GM18907 (cell line): ENCODE data around the gene NUAK2.
"Not testable (repeated sequence)": the region's sequence is repeated elsewhere in the genome, so short reads cannot be mapped to it uniquely, and the experiment has no call there.

Experiments used
- ATAC-seq: cut with Tn5 transposase; IDR thresholded peaks from one replicate; pipeline ENCODE4 v1.9.1; 2021; ENCODE audit warnings: mild to moderate bottlenecking, moderate library complexity; ENCODE audit not compliant: unreplicated experiment

Gene NUAK2

DNA sequence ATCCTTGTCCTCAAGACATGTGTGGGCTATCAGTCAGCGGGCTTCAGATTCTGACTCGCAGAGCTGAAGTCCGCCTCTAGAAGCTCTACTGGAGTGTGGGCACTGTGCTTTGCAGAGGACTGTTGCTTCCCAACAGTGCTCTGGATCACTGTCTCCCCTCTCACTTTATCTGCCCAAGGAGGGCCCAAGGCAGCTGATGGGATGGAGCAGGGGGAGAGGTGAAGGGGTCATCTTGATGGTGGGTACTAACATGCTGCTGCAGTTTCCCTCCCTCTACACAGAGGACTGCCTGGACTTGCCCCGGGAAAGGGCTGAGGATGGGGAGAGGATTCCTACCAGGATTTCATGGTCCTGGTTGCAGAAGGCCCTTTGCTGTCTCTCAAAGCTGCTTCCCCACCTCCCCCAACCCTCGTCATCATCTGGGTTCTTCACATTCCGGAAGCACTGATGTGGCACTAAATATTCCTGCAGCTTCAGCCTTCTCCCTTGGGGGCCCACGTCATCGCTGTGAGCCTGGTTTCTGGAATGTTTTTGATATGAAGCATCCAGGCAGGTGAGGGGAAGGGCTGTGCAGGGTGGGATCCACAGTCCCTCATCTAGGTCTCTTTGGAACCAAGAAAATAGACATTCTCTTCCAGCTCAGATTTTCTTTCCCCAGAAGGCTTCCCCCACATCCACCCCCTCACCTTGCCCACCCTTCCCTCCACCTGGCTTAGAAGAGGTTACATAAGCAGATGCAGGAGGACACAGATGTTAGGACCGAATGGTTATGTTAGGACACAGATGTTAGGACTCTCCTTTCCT, 23.2 kb downstream of the NUAK2 start:
- ATAC-seq, result no peak

DNA sequence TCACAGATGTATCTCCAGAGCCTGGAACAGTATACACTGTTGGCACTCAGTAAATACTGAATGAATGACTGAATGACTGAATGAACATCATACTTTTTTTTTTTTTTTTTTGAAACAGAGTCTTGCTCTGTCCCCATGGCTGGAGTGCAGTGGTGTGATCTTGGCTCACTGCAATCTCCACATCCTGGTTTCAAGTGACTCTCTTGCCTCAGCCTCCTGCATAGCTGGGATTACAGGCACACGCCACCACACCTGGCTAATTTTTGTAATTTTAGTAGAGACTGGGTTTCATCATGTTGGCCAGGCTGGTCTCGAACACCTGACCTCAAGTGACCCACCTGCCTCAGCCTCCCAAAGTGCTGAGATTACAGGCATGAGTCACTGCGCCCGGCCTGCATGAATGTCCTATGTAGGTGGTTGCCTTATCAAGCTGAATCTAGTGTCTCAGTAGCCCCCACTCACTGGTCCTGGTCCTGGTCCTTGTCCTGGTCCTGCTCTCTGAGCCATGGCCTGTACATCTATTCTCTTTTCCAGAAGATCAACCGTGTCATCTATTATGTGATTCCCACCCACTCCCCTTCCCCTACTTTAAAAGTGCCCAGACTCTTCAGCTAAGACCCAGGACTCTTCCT, 23.9 kb downstream of the NUAK2 start:
- ATAC-seq, result not testable (repeated sequence)

- no peak for ATAC-seq
Measured at GRCh38 chr1:205296154-205296553, 25.4 kb downstream of the NUAK2 start.

DNA sequence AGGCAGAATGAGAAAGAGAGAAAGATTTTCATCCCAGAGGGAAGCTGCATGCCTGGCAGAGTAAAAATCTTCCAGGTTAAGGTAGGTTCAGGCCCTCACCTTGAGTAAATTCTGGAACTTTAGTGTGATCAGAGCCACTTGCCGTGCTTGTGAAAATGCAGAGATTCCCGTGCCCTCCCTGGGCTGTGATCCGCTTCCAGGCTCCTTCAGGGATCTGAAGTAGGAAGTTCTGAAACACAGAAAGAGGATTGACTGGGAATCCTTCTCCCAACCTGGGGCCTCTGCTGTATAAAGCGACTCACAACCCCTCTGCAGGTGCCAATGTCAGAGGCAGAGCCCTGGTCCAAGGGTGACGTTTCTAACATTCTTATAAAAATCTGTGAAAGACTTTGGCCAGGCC, 26.6 kb downstream of the NUAK2 start:
- ATAC-seq, result no peak

GRCh38 chr1:205294175-205294917, 27.2 kb downstream of the NUAK2 start:
- no peak for ATAC-seq

GRCh38 chr1:205293350-205294074, 28.0 kb downstream of the NUAK2 start:
- no peak for ATAC-seq

- no peak for ATAC-seq
Measured at GRCh38 chr1:205291596-205291995, 29.9 kb downstream of the NUAK2 start.

DNA sequence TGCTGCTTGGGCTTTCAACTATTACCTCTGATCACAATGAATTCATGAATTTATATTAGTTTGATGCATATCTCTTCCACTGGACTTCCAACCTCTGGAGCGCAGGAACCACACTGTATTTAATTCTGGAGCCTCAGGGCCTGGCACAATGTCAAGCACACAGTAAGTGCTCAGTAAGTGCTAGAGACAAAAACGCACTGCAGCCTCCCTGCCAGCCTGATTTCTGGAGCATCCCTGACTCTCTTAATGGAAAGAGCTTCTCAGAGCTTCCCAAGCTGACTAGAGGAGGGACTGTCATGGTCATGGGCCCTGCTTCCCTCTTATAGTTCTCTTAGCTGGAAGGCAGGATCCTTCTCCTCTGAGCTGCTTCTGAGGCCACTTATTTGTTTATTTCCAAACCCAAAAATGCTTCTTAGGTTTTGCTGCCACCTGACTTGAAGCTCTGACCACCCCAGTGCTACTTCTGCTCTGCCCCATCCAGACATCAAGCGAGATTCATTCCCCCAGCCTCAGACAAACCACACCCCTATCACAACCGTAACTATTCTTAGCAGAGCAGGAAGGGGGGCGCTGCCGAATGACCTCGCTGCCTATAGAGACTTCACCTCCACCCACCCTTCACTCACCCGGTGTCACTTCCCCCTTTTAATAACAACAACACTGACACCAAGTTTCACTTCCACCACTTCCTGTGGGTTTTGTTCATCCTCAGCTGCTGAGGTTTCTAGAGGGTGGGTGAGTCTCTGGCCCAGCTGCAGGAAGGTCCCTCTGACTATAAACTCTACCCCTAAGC, 33.6 kb downstream of the NUAK2 start:
- ATAC-seq, result peak; percentile 85

DNA sequence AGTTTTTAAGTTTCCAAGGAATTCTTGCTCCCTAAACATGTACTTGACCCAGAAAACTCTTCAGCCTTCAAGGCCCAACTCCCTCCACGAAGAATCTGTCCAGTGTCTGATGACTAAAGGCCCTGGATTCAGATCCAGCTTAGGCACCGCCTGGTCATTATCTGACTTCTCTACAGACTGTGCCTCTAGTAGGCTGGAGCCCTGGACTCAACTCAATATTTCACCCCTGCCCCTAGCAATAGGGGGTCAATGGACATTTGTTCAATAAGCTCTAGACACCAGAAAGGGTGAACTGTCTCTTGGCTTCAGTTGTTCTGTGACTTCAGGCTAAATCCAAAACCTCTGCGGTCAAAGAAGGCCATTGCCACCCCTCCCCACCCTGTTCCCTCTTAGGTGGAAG, 34.5 kb downstream of the NUAK2 start:
- no peak for ATAC-seq

DNA sequence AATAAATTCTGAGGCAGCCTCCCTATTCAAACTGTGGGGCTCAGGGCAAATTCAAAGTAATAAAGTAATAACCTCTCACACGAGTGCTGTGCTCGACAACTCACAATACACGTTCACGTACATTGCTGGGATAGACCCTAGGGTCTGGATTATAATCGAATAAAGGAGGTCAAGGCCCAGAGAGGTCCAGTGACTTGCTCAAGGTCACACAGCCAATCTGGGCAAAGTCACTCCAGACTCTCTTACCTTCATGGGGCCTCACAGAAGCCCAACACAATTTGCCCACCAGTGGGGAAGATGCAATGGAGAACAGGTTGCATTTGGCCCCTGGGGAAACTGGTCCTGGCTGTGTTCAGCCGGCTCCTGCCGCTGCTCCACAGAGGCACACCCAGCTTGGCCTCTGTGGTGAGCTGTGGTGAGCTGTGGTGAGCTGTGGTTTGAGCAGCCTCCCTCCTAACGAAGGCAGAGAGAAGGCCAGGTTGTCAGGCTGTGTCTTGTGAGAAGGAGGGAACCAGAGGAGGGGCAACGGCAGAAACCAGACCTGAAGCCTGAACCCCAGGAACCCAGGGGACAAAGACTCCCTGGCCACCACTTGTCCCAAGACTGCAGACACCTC, 35.1 kb downstream of the NUAK2 start:
- ATAC-seq, result peak; percentile 32

DNA sequence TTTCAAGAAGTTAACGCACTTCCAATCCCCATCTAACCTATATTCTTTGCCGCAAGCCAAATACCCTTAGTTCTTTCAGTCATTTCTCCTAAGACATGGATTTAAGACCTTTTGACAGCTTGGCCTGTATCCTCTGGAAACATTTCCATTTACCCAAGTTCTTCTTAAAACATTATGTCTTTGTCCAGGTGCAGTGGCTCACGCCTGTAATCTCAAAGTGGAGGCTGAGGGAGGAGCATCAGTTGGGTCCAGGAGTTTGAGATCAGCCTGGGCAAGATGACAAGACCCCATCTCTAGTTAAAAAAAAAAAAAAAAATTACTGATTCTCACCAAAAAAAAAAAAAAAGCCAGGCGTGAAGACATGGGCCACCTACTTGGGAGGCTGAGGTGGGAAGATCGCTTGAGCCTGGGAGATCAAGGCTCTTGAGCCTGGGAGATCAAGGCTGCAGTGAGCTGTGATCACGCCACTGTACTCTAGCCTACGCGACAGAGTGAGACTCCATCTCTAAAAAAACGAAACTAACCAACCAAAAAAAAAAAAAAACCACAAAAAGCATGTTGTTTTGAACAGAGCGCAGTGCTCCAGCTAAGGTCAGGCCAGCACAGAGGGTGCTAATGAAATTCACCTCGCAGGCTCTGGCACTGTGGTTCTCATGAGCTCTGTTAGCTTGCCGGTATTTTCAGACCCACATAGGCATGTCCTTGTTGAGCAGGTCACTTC, 36.0 kb downstream of the NUAK2 start:
- peak; percentile 36 for ATAC-seq

- ATAC-seq, result no peak
Measured at GRCh38 chr1:205284420-205285144, 37.0 kb downstream of the NUAK2 start.

- ATAC-seq, result no peak
Measured at GRCh38 chr1:205283270-205284147, 38.0 kb downstream of the NUAK2 start.

GRCh38 chr1:205280666-205281395, 40.7 kb downstream of the NUAK2 start:
- not testable (repeated sequence) for ATAC-seq

GRCh38 chr1:205279986-205280385, 41.6 kb downstream of the NUAK2 start:
- no peak for ATAC-seq

- ATAC-seq, result no peak
Measured at GRCh38 chr1:205276689-205277065, 44.9 kb downstream of the NUAK2 start.
